ENCODE results near the gene WSB2. TPM values are rescaled to one million over a fixed set of nuclear protein-coding genes. Genes with fewer than 3 reads are reported as not detected.
"Not testable (repeated sequence)": the region's sequence is repeated elsewhere in the genome, so short reads cannot be mapped to it uniquely, and the experiment has no call there.

The WSB2 gene
- polyA plus RNA-seq, 12 donors: 49.2 to 69.6 (median 64.1) TPM; not detected in 1

DNA sequence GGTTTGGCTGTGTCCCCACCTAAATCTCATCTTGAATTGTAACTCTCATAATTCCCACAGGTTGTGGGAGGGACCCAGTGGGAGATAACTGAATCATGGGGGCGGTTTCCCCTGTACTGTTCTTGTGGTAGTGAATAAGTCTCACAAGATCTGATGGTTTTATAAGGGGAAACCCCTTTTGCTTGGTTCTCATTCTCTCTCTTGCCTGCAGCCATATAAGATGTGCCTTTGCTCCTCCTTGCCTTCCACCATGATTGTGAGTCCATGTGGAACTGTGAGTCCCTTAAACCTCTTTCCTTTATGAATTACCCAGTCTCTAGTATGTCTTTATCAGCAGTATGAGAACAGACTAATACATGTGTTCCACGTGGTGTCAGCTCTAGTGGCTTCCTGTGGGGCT lies 61.2 kb downstream of the WSB2 start:
- not testable (repeated sequence) for DNase-seq

DNA sequence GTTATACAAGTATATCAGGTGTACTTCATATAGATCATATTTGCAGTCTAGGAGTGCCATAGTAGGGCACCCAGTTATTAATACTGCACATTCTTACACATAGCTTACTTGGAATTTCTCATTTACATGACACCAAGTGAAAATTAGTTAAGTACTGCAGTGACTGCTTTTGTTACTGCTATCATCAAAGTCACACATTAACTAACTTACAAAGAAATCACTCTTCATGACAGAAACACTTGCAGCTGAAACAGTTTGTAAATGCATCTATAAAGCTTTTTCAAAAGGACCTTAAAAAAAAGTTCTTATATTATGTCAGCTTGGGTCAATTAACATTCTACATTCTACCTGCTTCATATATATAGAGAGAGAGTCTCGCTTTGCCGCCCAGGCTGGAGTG lies 62.3 kb downstream of the WSB2 start:
- no peak for DNase-seq

DNA sequence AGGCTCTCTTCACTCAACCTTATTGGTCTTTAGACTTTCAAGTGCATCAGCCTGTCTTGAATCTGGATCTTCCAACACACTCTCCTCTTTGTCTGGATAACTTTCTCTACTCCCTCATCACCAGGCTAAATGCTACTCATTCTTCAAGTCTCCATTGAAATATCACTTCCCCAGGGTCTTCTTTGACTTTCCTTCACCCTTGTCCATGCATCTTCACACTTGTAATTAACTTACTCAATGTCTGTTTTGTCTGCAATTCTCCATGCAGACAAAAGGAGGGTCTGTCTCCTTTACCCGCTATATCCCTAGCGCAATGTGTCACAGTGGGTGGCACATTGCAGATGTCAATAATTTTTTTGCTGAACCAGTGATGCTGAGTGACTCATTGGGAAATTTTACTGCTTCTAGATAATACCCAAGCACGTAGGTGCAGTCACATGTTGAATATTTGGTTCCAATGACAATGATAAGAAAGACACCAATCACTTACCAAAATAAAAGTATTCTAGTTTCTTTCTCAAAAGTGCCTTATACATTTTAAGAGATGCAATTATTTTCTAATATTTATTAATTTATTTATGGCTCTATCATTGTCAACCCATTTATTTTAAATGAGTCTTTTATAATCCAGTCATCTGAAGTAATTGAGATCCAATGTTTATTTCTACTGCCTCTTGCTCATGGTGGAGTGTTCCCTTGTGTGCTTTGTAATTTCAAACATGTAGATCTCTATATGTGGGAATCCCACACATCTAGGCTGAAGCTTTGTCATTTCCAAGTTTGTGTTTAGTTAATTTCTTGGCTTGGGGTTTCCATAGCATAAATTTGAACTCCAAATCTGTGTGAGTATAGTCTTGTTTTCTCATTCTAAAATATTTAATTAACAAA lies 66.2 kb downstream of the WSB2 start:
- no peak for DNase-seq

DNA sequence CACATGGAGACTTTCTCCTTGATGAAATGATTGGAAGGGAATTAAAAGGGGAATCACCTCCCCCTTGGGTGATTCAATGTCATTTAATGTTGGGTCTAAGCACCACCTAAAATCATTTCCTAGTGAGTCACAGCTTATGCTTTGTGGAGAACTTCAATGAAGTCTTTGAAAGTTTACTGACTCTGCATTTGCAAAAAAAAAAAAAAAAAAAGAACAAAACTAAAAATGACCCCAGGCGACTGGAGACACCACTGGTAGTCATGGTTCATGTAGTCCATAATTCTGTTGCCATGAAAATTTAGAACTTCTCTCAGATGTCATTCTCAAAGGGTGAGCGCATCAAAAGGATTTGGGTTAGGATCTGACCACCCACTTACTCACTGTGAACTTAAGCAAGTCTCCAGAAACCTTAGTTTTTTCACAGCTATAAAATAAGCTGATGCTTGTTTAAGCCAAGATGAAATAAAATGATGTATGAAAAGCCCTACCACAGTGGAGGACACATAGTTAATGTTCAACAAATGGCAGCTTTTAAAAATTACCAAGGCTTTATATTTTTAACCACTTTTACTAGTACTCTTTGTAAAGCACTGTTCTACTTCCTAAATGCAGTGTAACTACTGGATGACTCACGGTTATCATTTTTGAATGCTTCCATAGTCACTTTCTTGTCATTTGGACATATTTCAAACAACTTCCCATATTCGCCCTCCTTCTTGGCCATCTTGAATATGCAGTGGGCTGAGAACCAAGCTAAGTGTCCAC lies 74.1 kb downstream of the WSB2 start:
- no peak for DNase-seq

DNA sequence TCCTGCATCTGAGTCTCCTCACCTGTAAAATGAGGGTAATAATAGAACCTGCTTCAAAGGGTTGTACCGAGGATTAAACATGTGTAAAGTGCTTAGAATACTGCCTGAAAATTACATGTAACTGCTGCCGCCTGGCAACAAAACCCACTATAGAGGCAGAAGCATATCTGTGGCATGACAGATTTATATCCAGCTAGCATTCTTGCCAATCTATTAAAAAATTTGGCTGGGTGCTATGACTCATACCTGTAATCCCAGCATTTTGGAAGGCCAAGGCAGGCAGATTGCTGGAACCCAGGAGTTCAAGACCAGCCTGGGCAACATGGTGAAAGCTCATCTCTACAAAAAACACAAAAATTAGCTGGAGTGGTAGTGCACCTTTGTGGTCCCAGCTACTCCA lies 75.8 kb downstream of the WSB2 start:
- DNase-seq: no peak

Other genes starting within 250 kb of the WSB2 start
- gene KSR2, start 92.2 kb downstream of the WSB2 start, polyA plus RNA-seq (ENCODE audit: insufficient read length in 12 of 12): under 1 TPM in 6 of 12 donors, not detected in 6; 0.01 to 0.12 (median 0.06) TPM
- gene RFC5, start 44.5 kb downstream of the WSB2 start, polyA plus RNA-seq (ENCODE audit: insufficient read length in 12 of 12): 10 to 100 TPM in 11 of 12 donors, not detected in 1; 10.8 to 25.0 (median 16.0) TPM
- 10 to 100 TPM in 7 of 12 donors, 1 to 10 TPM in 4, not detected in 1; 8.8 to 28.3 (median 10.4) TPM for gene VSIG10, start 42.8 kb upstream of the WSB2 start, polyA plus RNA-seq (ENCODE audit: insufficient read length in 12 of 12)
- gene PEBP1, start 74.9 kb upstream of the WSB2 start, polyA plus RNA-seq (ENCODE audit: insufficient read length in 12 of 12): 1,000 to 10,000 TPM in 1 of 12 donors, 100 to 1,000 TPM in 11; 139 to 1,771 (median 146) TPM